GM19238 (cell line): Measurements from ENCODE around the gene MPZL3.

Source experiments
- DNase-seq: peaks from one replicate; pipeline ENCODE4 v3.0.0; 2011; ENCODE audit warnings: low spot score; ENCODE audit not compliant: insufficient read length

MPZL3 gene, protein sequence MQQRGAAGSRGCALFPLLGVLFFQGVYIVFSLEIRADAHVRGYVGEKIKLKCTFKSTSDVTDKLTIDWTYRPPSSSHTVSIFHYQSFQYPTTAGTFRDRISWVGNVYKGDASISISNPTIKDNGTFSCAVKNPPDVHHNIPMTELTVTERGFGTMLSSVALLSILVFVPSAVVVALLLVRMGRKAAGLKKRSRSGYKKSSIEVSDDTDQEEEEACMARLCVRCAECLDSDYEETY

DNA sequence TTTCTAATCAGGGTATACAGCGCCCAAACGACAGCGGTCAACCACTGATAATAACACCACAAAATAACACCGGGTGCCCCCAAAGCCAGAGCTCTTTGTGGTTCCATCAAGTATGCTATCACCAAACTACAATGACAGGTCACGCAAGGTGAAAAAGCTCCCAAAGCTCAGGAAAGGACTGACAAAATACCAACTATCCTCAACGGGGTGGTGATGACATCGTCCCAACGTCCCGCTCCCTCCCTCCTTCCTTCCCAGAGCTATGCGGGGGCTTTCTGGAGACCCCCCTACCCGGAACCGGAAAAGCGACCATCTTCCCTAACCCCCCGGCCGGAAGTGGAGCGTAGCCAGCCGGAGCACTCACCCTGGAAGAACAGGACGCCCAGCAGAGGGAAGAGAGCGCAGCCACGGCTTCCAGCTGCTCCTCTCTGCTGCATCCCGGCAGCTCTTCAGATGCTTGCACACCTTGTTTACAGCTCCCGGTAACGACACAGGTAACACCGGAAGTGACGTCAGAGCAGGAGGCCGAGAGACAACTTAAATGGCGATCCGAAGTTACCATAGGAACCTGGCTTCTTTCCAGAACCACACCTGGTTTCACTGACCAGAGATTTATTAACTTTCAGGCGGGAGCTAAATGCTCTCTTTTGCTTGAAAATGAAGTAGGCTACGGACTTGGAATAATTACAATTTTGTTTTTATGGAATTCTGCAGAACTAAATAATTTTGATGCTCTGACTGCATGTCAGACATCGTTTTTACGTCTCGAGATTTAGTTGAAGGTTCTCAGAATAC lies at the start of gene MPZL3:
Gene MPZL3, minus strand, starts transcription at position 508 of the 795 bp plus-strand sequence. Its CDS starts 71 bp downstream, at position 437.
- DNase-seq: peak; percentile 69

DNA sequence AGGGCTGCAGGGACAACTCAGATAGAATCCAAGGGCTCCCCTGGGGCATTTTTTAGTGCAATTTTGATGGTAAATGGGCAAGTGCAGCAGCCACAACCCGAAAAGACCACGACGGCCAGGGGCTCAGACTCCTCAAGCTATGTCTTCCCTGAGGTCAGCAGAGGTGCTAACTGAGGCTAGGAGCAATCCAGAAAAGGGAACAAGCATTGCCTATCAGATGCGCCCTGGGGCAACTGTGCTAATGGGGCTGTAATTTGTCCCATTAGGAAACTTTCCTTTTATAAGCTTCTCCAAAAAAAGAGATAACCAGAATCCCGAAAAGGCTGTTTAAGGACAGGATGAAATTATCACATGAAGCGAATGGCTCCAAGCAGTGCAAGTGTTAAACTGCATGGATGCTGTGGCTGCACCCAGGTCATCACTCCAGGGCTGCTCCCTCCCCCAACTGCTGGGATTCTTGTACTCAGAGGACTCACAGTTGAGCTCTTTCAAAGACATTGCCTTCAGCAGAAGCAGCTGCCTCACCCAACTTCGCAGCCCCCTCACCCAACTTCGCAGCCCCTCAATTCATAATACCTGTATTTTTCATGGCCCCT lies 49.5 kb upstream of the MPZL3 start:
- DNase-seq: no peak

- DNase-seq: no peak
Measured at GRCh38 chr11:118295815-118296454, 43.8 kb upstream of the MPZL3 start.

DNA sequence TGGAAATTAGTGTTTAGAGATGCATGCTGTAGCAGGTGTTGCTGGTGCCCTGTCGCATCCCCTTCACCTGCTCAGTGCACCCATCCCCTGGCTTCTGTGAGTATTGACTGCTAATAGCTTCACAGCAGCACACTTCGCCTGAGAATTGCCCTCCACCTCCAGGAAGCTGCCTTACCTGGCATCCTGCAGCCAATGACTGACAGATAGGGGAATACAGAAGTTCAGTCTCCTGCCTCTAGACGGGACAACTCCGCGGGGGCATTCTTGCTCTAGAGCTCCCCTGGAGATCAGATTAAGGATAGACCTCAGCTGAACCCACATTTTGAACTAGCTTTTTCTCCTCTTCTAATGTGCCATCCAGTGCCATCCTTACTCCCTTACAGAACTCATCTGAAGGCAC lies 43.0 kb upstream of the MPZL3 start:
- no peak for DNase-seq

GRCh38 chr11:118294053-118294452 lies 41.9 kb upstream of the MPZL3 start:
- no peak for DNase-seq

DNA sequence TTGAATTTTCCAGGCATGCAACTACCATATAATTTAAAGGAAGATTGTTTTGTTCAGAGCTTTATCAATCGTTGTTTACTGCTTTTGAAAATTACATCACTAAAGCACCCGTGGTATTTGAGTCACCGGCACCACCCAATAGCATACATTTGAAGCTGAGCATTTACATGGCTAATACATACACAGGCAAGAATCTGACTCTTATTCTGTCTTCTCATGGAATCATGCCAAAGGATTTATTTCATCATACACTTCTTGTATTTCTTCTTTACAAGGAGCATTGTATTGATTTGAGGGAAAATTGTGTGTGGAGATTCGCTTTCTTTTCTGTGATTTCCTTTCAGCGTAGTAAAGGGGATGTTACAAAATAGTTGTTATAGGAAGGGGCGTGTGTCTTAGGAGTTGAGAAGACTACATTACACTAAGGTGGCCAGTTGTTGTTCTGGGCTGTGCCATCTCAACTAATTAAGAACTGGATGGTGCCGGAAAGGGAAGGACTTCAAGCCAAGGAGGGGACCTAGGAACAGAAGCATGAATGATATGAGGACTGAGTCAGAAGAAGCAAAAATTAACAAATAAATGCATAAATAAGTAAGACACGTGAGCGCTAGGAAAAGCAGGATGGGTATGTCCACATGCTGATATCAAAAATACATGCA lies 39.4 kb upstream of the MPZL3 start:
- no peak for DNase-seq

DNA sequence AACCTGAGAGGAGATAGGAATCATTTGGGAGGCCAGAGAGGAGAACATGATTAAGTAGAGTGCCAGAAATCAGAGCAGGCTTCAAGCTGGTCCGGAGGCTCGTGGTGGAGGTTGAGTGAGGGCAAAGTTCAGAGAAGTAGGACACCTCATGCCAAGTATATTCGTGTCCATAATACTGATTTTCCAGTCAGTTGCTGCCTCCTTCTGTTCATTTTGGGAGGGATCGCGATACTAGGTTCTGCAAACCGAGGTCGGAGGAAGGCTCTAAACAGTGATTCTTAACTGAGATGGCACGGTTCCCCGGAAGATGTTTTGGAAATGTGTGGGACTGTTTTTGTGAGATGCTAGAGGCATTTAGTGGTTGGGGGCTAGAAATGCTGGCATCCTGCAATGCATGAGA lies 38.8 kb upstream of the MPZL3 start:
- no peak for DNase-seq

GRCh38 chr11:118289401-118289800 lies 37.2 kb upstream of the MPZL3 start:
- no peak for DNase-seq

GRCh38 chr11:118287006-118287405 lies 34.8 kb upstream of the MPZL3 start:
- DNase-seq: no peak

DNA sequence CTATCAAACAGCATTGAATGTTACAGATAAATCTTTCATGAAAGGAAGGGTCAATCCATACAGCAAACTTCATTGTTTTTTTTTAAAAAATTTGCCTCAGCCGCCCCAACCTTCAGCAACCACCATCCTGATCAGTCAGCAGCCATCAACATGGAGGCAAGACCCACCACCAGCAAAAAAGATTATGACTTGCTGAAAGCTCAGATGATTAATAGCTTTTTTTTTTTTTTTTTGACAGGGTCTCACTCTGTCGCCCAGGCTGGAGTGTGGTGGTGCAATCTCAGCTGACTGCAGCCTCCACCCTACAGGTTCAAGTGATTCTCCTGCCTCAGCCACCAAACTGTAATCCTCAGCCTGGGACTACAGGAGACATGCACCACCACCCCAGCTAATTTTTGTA lies 34.4 kb upstream of the MPZL3 start:
- no peak for DNase-seq

DNA sequence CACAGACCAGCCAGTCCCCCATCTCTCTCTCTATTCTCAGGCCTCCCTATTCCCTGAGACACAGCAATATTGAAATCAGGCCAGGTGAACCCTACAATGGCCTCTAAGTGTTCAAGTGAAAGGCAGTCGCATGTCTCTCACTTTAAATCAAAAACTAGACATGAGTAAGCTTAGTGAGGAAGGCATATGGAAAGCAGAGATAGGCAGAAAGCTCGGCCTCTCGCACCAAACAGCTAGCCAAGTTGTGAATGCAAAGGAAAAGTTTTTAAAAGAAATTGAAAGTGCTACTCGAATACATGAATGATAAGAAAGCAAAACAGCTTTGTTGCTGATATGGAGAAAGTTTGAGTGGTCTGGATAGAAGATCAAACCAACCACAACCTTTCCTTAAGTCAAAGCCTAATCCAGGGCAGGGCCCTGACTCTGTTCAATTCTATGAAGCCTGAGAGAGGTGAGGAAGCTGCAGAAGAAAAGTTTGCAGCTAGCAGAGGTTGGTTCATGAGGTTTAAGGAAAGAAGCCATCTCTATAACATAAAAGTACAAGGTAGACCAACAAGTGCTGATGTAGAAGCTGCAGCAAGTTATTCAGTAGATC lies 31.7 kb upstream of the MPZL3 start:
- DNase-seq: no peak

GRCh38 chr11:118283037-118283636 lies 31.0 kb upstream of the MPZL3 start:
- no peak for DNase-seq

DNA sequence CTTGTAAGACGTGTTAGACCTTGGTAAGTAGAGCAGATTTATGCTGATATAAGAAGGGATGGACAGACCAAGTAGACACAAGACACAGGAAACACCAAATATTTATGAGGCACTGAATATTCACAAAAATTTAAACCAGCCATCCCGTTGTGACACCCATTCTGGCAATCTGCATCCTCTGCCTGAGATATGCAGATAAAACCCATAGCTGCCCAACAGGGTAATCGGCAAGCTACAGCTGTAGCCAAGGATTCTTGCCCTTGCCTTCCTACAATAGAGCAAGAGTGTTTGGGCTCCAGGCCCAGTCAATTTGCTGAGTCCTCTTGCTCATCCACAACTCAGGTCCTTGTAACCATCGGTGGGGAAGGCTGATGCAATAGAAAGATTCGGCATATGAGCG lies 30.4 kb upstream of the MPZL3 start:
- DNase-seq: no peak

GRCh38 chr11:118281284-118281683 lies 29.1 kb upstream of the MPZL3 start:
- DNase-seq: no peak

GRCh38 chr11:118277312-118277711 lies 25.1 kb upstream of the MPZL3 start:
- no peak for DNase-seq

GRCh38 chr11:118276422-118276821 lies 24.3 kb upstream of the MPZL3 start:
- no peak for DNase-seq

GRCh38 chr11:118275176-118275575 lies 23.0 kb upstream of the MPZL3 start:
- no peak for DNase-seq

DNA sequence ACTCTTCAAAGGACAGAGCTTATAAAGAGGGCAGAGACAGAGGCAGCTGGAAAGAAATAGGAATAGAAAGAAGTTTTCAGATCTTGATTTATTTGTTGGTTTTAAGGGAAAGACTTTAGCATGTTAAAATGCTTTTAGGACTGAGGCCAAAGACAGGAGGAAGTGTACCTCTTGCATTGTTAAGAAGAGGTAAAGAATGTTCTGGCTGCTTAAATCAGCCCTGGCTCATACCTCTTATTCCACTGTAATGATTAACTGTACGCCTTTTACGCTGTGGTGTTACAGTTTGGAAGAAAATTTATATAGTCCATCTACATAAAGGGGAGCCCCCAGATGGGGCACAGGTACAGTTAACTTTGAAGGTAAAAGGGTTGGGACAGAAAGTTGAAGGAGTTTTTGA lies 22.0 kb upstream of the MPZL3 start:
- no peak for DNase-seq

GRCh38 chr11:118272001-118272400 lies 19.8 kb upstream of the MPZL3 start:
- DNase-seq: no peak

- DNase-seq: no peak
Measured at GRCh38 chr11:118267486-118267885, 15.3 kb upstream of the MPZL3 start.

- DNase-seq: no peak
Measured at GRCh38 chr11:118265954-118266353, 13.8 kb upstream of the MPZL3 start.
